LNCAP (cell line): Measurements from ENCODE around the gene LGR6.

Source experiments
- CTCF ChIP-seq: fragments of 450-650 bp; IDR thresholded peaks from 2 replicates; pipeline ENCODE4 v1.5.1; 2017; ENCODE audit warnings: mild to moderate bottlenecking

Gene LGR6

DNA sequence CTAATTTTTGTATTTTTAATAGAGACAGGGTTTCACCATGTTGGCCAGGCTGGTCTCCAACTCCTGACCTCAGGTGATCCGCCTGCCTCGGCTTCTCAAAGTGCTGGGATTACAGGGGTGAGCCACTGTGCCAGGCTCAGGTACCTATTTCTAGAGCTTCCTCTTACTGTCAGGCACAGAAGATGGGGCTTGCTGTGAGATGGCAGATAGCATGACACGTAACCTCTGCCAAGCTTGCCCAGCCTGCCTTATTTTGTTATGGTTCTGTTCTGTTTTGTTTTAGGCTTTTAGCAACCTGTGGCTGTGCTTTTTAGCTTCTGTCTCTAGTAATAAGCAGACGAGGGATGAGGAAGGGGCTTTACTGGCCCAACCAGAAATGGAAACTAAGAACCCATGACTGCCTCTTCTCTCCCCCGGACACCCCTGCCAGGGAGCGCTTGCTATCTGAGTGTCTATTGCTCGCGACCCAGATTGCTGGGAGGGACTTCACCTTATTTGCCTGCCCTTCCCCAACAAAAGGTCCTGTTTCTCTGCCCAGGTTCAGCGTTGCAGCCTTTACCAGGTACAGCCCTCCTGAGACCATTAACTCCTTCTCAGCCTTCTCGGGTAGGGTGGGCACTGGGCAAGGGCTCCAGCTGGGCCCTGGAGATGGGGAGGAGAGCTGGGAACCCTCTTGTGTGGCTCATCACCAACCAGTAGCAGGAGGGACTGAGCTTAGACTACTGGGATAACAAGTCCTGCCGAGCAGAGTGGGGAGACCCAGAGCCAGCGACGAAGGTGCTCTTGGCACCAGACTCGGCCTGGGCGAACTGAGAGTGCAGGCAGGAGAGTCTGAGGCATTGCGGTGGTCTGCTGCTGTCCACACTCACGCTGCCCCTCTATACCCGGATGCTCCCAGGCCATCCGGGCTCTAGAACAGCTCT, 13.5 kb upstream of the LGR6 start:
- TF ChIP-seq CTCF: no peak

- TF ChIP-seq CTCF: no peak
These were observed 12.0 kb upstream of the LGR6 start for GRCh38 chr1:202181586-202181985.

- TF ChIP-seq CTCF: no peak
These were observed 11.3 kb upstream of the LGR6 start for GRCh38 chr1:202182040-202182877.

DNA sequence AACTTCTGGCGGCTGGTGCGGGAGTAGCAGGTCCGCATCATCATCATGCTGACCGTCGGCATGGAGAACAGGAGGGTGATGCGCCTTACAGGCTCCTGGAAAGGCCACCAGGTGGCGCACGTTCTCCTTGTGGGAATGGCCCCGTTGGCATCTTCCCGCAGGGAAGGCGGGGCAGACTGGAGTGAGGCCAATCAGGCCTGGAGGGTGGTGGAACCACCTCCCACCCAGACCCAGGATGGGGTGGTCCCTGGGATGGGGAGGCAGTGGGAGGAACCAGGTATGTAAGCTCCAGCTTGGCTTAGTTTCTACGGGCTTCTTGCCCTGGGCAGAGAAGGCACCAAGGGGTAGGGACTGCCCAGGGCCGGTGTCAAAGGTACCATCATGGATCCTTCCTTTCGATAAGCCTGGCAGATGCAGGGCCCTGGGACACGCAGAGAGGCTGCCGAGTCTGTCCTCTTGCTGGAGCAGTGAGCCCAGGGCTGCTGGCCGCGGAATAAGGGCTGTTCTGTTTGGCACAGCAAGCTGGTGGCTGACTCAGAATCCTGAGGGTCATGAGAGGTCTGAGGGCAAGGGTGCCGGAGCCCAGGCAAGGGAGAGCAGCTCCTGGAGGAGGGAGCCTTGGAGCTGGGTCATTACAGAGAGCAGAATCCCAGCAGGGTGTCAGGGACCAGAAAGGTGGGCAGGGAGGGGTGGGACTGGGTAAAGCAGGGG, 8.7 kb upstream of the LGR6 start:
- TF ChIP-seq CTCF: peak; percentile 89

DNA sequence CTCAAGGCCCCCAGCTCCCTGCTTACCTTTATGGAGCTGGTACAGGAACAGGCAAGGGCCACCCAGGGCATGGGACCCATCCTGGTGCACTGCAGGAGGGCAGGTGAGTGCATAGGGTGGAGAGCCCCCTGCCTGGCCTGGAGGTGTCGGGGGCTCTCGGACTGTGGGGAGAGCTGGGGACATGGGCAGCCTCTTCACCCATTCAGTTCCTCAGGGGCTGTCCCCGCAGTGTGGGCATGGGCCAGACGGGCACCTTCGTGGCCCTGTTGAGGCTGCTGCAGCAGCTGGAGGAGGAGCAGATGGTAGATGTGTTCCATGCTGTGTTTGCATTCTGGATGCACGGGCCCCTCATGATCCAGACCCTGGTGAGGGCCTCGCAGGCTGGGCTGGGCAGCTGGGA, 7.3 kb upstream of the LGR6 start:
- no peak for TF ChIP-seq CTCF

DNA sequence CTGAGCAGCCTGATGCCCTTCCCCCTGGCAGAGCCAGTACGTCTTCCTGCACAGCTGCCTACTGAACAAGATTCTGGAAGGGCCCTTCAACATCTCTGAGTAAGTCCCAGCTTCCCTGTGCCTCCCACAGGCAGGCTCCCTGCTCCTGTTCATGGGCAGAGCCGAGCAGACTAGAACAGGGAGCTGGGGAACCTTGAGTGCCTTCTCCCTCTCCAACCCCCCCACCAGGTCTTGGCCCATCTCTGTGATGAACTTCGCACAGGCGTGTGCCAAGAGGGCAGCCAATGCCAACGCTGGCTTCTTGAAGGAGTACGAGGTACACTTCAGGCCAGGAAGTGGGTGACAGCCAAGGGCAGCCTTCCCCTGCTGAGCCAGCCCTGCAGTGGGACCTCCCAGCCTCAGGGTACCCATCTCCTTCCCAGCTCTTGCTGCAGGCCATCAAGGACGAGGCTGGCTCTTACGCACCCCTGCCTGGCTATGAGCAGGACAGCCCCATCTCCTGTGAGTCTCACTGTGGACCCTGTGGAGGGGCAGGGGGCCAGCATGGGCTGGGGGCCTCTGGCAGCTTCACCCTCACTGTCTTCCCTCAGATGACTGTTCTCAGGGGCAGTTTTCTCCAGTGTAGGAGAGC, 6.4 kb upstream of the LGR6 start:
- no peak for TF ChIP-seq CTCF
